OCI-LY7 (cell line): ENCODE measurements around the gene RFPL1.

Source experiments
- CTCF ChIP-seq: fragments of 200-600 bp; sonication (generic); conservative IDR thresholded peaks from 2 replicates; pipeline ENCODE4 v1.5.1; 2014; ENCODE audit warnings: mild to moderate bottlenecking, antibody characterized with exemption, low read length, moderate library complexity, mixed read lengths
- EZH2phosphoT487 ChIP-seq: fragments of 200-600 bp; sonication (generic); IDR thresholded peaks from 2 replicates; pipeline ENCODE4 v1.6.1; 2018; ENCODE audit warnings: low read depth, borderline replicate concordance, mild to moderate bottlenecking, mixed run types, antibody characterized with exemption, low read length, moderate library complexity, mixed read lengths

DNA sequence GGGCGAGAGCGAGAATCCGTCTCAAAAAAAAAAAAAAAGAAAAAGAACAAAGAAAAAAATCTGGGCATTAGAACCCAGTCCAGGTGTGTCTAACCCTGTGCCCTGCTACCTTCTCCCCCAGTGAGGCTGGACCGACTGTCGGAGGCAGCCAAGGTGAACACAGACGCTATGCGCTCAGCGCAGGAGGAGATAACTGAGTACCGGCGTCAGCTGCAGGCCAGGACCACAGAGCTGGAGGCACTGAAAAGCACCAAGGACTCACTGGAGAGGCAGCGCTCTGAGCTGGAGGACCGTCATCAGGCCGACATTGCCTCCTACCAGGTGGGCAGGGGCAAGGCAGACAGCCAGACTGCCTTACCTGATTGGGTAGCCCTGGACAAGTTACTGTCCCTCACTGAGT lies 44.9 kb downstream of the RFPL1 start:
- TF ChIP-seq CTCF (no peak), EZH2phosphoT487 (no peak)
